Neural progenitor cell (in vitro differentiated cells): ENCODE measurements around the gene LRRTM4. TPM values are rescaled to one million over a fixed set of nuclear protein-coding genes. Genes with fewer than 3 reads are reported as not detected.
A peak's percentile ranks its signal among the peaks of the same experiment; 100 is the strongest.

Source experiments
- DNase-seq: peaks from one replicate; pipeline ENCODE4 v3.0.0-alpha.2; 2016; ENCODE audit warnings: low spot score
- H2AFZ ChIP-seq: fragments of 200-600 bp; sonication (generic); replicated peaks from 2 replicates; pipeline ENCODE4 v1.6.1; 2016; ENCODE audit warnings: antibody characterized with exemption
- H3F3A ChIP-seq: fragments of 200-600 bp; sonication (generic); 2 replicates; pipeline ENCODE4 v1.6.1; 2016; ENCODE audit warnings: antibody characterized with exemption, low read depth
- H3K27ac ChIP-seq: fragments of 200-600 bp; sonication (generic); 2 replicates; pipeline ENCODE4 v1.5.1; 2016; ENCODE audit warnings: mild to moderate bottlenecking
- H3K27me3 ChIP-seq: fragments of 200-600 bp; sonication (generic); 2 replicates; pipeline ENCODE4 v1.6.1; 2016; ENCODE audit warnings: mild to moderate bottlenecking, moderate library complexity
- H3K36me3 ChIP-seq: fragments of 200-600 bp; sonication (generic); 2 replicates; pipeline ENCODE4 v1.5.1; 2016
- H3K4me1 ChIP-seq: fragments of 200-600 bp; sonication (generic); 2 replicates; pipeline ENCODE4 v1.6.1; 2016; ENCODE audit warnings: mixed run types
- H3K4me2 ChIP-seq: fragments of 200-600 bp; sonication (generic); 2 replicates; pipeline ENCODE4 v1.6.1; 2016
- H3K4me3 ChIP-seq: fragments of 200-600 bp; sonication (generic); 2 replicates; pipeline ENCODE4 v1.5.1; 2016
- H3K79me2 ChIP-seq: fragments of 200-600 bp; sonication (generic); 2 replicates; pipeline ENCODE4 v1.6.1; 2016; ENCODE audit warnings: low read depth
- H3K9ac ChIP-seq: fragments of 200-600 bp; sonication (generic); 2 replicates; pipeline ENCODE4 v1.6.1; 2016
- H3K9me3 ChIP-seq: fragments of 200-600 bp; sonication (generic); 2 replicates; pipeline ENCODE4 v1.5.1; 2016; ENCODE audit warnings: low read depth
- H4K20me1 ChIP-seq: fragments of 200-600 bp; sonication (generic); 2 replicates; pipeline ENCODE4 v1.6.1; 2016; ENCODE audit warnings: low read depth
- H3K27ac Mint-ChIP-seq: 3 replicates; pipeline ENCODE4 v1.8.0; 2021; ENCODE audit warnings: mixed read lengths
- H3K27me3 Mint-ChIP-seq: 2 replicates; pipeline ENCODE4 v1.8.0; 2022; ENCODE audit warnings: low read depth, mild to moderate bottlenecking, inconsistent platforms, moderate library complexity, mixed read lengths; ENCODE audit not compliant: insufficient read depth
- H3K36me3 Mint-ChIP-seq: 3 replicates; pipeline ENCODE4 v1.8.0; 2021; ENCODE audit warnings: mixed read lengths
- H3K4me1 Mint-ChIP-seq: 3 replicates; pipeline ENCODE4 v1.8.0; 2021; ENCODE audit warnings: mixed read lengths
- H3K4me3 Mint-ChIP-seq: 3 replicates; pipeline ENCODE4 v1.8.0; 2021; ENCODE audit warnings: mild to moderate bottlenecking, moderate library complexity, mixed read lengths
- H3K9me3 Mint-ChIP-seq: 3 replicates; pipeline ENCODE4 v1.8.0; 2020; ENCODE audit warnings: mixed read lengths
- EZH2 ChIP-seq: fragments of 200-600 bp; sonication (generic); IDR thresholded peaks from 2 replicates; pipeline ENCODE4 v1.6.1; 2017; ENCODE audit warnings: antibody characterized with exemption, mild to moderate bottlenecking, moderate library complexity
- EZH2phosphoT487 ChIP-seq: fragments of 200-600 bp; sonication (generic); IDR thresholded peaks from 2 replicates; pipeline ENCODE4 v1.6.1; 2017; ENCODE audit warnings: antibody characterized with exemption
- total RNA-seq: library from RNA; depleted of rRNA; stranded (reverse); fragments of >200 nt; gene quantifications from 2 replicates; pipeline ENCODE4 v1.2.3, GENCODE V29; 2015; ENCODE audit warnings: low replicate concordance
- TF ChIP-seq, protein P1 (sequence below): fragments of 200-600 bp; sonication (generic); IDR thresholded peaks from 2 replicates; pipeline ENCODE4 v1.5.1; 2017; ENCODE audit warnings: antibody characterized with exemption, mild to moderate bottlenecking

LRRTM4 gene
- total RNA-seq, 1 donor from 2014 or later = 20.4 TPM

DNA sequence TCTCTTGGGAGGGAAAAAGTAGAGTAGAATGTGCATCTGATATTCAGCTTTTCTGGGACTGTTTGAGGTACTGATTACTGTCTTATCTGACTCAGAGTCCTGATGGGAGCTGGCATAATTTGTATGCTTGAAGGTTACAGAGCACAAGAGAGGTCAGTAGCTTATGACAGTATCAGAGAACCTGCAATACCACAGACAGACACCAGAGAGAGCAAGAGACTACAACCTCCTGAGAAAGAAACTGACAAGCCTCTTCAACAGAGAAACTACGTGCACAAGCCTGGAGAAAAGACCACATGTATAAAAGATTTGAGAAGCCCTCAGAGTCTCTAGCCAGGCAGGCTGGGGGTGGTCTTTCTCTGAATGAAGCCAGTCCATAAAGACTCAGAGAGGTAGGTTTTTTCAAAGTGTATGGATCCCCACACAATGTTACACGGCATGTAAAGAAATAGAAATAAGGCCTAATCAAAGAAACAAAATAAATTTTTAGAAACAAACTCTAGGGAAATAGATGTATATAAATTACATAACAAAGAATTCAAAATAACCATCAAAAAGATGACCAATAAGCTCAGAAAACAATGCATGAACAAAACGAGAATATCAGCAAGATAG lies 568.3 kb downstream of the LRRTM4 start:
- H3K4me3 ChIP-seq = no peak overlapping the region
- no peaks in the 10 kb centered on the region for H3K4me1 ChIP-seq
- no peaks in the 10 kb centered on the region for H3K9me3 ChIP-seq
- no peak overlapping the region for H3K4me2 ChIP-seq
- no peak overlapping the region for H3K4me3 Mint-ChIP-seq
- TF ChIP-seq EZH2phosphoT487 = no peak
- TF ChIP-seq, protein P1, sequence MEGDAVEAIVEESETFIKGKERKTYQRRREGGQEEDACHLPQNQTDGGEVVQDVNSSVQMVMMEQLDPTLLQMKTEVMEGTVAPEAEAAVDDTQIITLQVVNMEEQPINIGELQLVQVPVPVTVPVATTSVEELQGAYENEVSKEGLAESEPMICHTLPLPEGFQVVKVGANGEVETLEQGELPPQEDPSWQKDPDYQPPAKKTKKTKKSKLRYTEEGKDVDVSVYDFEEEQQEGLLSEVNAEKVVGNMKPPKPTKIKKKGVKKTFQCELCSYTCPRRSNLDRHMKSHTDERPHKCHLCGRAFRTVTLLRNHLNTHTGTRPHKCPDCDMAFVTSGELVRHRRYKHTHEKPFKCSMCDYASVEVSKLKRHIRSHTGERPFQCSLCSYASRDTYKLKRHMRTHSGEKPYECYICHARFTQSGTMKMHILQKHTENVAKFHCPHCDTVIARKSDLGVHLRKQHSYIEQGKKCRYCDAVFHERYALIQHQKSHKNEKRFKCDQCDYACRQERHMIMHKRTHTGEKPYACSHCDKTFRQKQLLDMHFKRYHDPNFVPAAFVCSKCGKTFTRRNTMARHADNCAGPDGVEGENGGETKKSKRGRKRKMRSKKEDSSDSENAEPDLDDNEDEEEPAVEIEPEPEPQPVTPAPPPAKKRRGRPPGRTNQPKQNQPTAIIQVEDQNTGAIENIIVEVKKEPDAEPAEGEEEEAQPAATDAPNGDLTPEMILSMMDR = peak; percentile 85
- H2AFZ ChIP-seq = no peak overlapping the region
- peaks cover 5% of the 10 kb centered on the region for H3K27me3 Mint-ChIP-seq
- H3K79me2 ChIP-seq = no peaks in the 10 kb centered on the region
- no peaks in the 10 kb centered on the region for H3F3A ChIP-seq
- H3K9ac ChIP-seq = no peak overlapping the region
- no peak overlapping the region for H3K27ac ChIP-seq
- peak; percentile 76 for DNase-seq
- H3K9me3 Mint-ChIP-seq = peaks cover 10% of the 10 kb centered on the region
- no peak overlapping the region for H3K27ac Mint-ChIP-seq
- H4K20me1 ChIP-seq = peaks cover 3% of the 10 kb centered on the region
- peaks cover 9% of the 10 kb centered on the region for H3K4me1 Mint-ChIP-seq
- no peaks in the 10 kb centered on the region for H3K36me3 ChIP-seq
- H3K36me3 Mint-ChIP-seq = peaks cover 2% of the 10 kb centered on the region
- no peaks in the 10 kb centered on the region for H3K27me3 ChIP-seq

DNA sequence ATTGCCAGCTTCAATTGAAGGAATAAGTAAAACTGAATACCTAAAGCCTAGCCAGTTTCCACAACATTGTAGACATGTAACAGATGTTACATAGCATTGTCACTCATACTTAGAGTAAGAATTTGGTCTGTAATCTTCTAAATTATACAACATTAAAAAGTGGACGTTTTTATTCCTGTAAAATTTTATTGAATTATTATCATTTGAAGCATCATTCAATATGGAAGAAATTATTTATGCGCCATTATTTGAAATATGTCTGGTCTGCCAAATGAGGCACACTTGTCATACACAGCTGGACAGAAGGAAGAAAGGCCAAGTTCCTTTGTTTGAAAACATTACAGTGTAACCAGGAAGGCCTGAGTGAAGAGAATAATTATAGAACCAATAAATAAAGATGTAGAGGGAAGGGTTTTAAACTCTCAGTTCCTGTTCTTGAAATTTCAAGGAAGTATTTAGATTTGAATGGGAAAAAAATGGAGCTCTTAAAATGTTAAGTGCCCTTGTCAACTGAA lies 575.5 kb downstream of the LRRTM4 start:
- Mint-ChIP-seq H3K4me1 (peaks cover 9% of the 10 kb centered on the region), H3K4me3 (no peak overlapping the region), H3K36me3 (no peaks in the 10 kb centered on the region), H3K27ac (no peak overlapping the region), H3K27me3 (no peaks in the 10 kb centered on the region), H3K9me3 (no peaks in the 10 kb centered on the region)
- Histone ChIP-seq H3F3A (no peaks in the 10 kb centered on the region), H3K27ac (no peak overlapping the region), H4K20me1 (no peaks in the 10 kb centered on the region), H3K79me2 (no peaks in the 10 kb centered on the region), H3K36me3 (no peaks in the 10 kb centered on the region), H3K9ac (no peak overlapping the region), H3K4me3 (no peak overlapping the region), H2AFZ (no peak overlapping the region), H3K9me3 (no peaks in the 10 kb centered on the region), H3K4me2 (no peak overlapping the region), H3K4me1 (no peaks in the 10 kb centered on the region), H3K27me3 (no peaks in the 10 kb centered on the region)
- TF ChIP-seq, protein P1 = no peak
- TF ChIP-seq EZH2 (no peak), EZH2phosphoT487 (no peak)
- DNase-seq = no peak

DNA sequence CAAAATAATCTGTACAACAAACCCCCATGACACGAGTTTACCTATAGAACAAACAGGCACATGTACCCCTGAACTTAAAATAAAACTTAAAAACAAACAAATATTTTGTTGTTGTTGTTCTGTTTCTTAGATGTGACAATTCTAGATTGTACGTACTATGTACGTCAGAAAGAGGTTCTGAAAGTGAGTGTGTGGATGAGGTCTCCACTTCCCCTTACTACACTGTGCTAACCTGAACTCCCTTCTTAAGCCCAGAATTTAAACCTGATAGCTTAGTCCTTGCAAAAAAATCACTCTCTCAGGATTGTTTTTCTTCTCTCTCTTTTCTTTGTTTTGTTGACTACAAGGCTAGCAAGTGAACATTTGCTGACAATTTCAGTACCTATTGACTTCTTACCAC lies 581.6 kb downstream of the LRRTM4 start:
- H4K20me1 ChIP-seq = no peaks in the 10 kb centered on the region
- Mint-ChIP-seq H3K27ac (no peak overlapping the region), H3K9me3 (peaks cover 2% of the 10 kb centered on the region), H3K4me3 (no peak overlapping the region), H3K4me1 (no peaks in the 10 kb centered on the region), H3K27me3 (no peaks in the 10 kb centered on the region), H3K36me3 (no peaks in the 10 kb centered on the region)
- no peak for DNase-seq
- no peaks in the 10 kb centered on the region for H3K9me3 ChIP-seq
- no peak overlapping the region for H3K4me2 ChIP-seq
- H3F3A ChIP-seq = no peaks in the 10 kb centered on the region
- H3K79me2 ChIP-seq = no peaks in the 10 kb centered on the region
- H2AFZ ChIP-seq = no peak overlapping the region
- no peaks in the 10 kb centered on the region for H3K36me3 ChIP-seq
- TF ChIP-seq EZH2phosphoT487 (no peak), EZH2 (no peak)
- TF ChIP-seq, protein P1 = no peak
- no peaks in the 10 kb centered on the region for H3K4me1 ChIP-seq
- H3K9ac ChIP-seq = no peak overlapping the region
- H3K27me3 ChIP-seq = no peaks in the 10 kb centered on the region
- no peak overlapping the region for H3K4me3 ChIP-seq
- H3K27ac ChIP-seq = no peak overlapping the region
